Daoy (cell line): Measurements from ENCODE around the gene PRRT1B. TPM values are rescaled to one million over a fixed set of nuclear protein-coding genes. Genes with fewer than 3 reads are reported as not detected.
"Not testable (repeated sequence)": the region's sequence is repeated elsewhere in the genome, so short reads cannot be mapped to it uniquely, and the experiment has no call there.

Experiments
- DNase-seq: peaks from one replicate; pipeline ENCODE4 v3.0.0-alpha.2; 2015; ENCODE audit warnings: low read depth
- total RNA-seq: library from RNA; depleted of rRNA; stranded (reverse); fragments of >200 nt; shearing (Covaris generic); gene quantifications from 2 replicates; pipeline ENCODE4 v1.2.3, GENCODE V29; 2014

Gene PRRT1B
- total RNA-seq, 1 experiment from 2014 or later = not detected

DNA sequence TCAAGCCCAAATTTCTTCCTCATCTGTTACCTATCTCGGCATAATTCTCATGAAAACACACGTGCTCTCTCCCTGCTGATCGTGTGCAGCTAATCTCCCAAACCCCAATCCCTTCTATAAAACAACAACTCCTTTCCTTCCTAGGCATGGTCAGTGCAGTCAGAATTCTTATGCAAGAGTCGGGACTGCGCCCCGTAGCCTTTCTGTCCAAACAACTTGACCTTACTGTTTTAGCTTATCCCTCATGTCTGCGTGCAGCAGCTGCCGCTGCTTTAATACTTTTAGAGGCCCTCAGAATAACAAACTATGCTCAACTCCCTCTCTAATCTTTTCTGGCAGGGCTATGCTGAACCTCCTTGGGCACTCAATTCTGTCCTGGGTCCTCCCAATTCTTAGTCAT, 5.1 kb downstream of the PRRT1B start:
- DNase-seq = not testable (repeated sequence)

GRCh38 chr9:131552030-131552429, 6.7 kb downstream of the PRRT1B start:
- DNase-seq = no peak

- DNase-seq = no peak
Observed at GRCh38 chr9:131554087-131554842, 8.9 kb downstream of the PRRT1B start.

DNA sequence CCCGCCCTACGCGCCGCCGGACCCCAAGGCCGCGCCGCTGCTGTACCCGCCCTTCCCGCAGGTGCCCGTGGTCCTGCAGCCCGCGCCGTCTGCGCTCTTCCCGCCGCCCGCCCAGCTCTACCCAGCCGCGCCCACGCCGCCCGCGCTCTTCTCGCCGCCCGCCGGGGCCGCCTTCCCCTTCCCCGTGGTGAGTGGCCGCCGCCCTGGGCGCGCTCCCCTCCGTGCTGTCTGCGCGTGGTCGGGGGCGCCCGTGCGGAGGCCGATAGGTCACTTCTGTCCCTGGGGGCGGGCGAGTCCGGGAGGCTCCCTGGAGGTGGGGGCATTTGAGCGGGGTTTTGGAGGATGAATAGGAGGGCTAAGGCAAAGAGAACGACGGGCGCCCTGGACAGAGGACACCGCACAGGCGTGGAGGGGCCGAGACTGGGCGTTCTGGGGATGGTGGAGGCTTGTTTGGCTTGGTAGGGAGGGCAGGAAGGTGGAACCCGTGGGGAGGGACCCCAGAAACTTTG, 9.6 kb downstream of the PRRT1B start:
- DNase-seq = no peak

DNA sequence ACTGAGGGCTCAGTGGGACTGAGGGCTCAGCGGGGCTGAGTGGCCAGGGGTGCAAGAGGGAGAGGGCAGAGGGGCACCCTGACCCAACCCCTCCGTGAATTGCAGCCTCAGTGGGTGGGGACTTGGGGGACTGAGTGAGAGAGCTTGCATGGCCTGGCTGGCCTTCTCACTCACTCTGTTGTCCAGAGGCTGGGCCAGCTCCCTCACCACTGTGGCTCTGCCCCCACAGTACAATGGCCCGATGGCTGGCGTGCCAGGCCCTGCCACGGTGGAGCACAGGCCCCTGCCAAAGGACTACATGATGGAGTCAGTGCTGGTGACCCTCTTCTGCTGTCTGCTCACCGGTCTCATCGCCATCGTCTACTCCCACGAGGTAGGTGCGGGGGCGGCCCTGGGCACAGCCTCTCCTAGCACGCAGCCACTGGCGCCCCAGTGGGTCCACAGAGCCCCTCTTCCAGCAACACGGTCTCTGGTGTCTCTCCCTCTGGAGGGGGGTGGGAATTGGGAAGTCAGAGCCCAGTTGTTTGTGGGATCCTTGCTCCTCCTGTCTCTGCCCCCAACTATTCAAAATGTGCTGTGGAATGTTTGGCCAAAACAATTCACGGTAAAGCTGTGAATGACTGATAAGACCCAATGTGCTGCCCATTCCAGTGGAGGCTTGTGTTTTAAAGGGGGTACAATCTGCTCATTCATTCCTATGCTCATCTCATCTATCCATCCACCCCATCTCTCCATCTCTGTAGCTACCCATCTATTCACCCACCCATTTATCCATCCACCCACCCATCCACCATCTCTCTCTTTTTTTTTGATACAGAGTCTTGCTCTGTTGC, 10.7 kb downstream of the PRRT1B start:
- no peak for DNase-seq

- no peak for DNase-seq
Observed at GRCh38 chr9:131557855-131558548, 12.7 kb downstream of the PRRT1B start.

DNA sequence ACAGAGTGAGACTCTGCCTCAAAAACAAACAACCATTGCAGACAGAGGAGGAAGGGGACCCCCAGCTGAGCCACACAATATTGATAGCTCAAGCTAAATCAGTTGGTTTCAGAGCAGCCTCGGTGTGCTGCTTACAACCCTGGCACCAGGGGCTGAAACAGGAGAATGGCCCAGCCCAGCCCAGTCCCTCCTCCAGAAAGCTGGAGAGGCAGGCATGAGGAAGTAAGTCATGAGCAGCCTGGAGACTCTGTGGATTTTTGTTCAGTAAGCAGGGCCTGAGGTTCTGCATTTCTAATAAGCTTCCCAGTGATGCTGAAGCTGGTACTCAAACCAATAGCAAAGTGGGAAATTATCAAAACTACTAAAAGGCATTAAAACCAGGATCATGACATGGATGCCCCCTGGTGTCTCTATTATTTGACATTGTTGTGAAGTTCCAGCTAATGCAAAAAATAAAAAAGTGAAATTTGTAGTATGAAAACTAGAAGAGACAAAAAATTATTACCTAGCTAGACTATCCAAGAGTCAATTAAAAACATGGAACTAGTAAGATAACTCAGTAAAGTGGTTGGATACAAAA, 14.2 kb downstream of the PRRT1B start:
- DNase-seq = no peak

- peak; percentile 37 for DNase-seq
Observed at GRCh38 chr9:131562032-131562959, 17.0 kb downstream of the PRRT1B start.

DNA sequence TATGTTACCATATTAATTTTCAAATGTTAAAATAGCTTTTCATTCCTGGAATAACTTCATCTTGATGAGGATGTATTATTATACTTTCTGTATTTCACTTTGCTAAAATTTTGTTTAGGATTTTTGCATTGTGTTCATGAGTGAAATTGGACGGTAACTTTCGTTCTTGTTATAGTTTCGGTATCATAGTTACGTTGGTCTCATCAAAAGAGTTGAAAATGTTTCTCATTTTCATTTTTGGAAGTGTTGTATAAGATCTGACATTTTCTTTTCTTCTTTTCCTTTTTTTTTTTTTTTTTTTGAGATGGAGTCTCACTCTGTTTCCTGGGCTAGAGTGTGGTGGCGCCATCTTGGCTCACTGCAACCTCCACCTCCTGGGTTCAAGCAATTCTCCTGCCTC, 20.0 kb downstream of the PRRT1B start:
- no peak for DNase-seq

DNA sequence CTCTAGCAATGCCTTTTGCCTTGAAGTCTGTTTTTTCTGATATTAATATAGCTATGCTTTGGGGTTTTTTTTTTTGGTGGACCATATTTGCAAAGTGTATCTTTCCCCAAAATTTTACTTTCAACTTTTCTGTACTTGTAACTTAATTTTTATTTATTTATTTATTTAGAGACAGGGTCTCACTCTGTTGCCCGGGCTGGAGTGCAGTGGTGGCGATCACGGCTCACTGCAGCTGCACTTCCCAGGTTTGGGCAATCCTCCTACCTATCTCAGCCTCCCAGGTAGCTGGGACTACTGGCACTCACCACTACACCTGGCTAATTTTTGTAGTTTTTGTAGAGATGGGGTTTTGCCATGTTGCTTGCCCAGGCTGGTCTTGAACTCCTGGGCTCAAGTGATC, 20.8 kb downstream of the PRRT1B start:
- no peak for DNase-seq

DNA sequence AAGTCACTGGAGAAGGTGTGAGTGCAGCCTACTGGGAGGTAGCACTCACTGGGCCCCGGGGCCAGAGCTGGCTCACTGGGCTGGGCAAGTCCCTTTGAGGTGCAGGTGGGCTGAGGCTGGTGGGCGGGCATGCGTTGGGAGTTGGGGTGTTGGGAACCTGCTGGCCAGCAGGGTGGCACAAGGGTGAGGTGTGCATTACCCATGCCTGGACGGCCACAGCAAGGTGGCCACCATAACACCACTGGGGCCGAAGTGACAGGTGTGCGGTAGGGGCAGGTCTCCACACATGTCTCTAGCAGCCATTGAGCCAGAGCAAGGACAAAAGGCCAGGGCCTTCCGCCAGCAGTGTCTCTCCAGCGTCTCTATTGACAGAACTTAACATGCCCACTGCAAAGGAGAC, 22.6 kb downstream of the PRRT1B start:
- DNase-seq = no peak

DNA sequence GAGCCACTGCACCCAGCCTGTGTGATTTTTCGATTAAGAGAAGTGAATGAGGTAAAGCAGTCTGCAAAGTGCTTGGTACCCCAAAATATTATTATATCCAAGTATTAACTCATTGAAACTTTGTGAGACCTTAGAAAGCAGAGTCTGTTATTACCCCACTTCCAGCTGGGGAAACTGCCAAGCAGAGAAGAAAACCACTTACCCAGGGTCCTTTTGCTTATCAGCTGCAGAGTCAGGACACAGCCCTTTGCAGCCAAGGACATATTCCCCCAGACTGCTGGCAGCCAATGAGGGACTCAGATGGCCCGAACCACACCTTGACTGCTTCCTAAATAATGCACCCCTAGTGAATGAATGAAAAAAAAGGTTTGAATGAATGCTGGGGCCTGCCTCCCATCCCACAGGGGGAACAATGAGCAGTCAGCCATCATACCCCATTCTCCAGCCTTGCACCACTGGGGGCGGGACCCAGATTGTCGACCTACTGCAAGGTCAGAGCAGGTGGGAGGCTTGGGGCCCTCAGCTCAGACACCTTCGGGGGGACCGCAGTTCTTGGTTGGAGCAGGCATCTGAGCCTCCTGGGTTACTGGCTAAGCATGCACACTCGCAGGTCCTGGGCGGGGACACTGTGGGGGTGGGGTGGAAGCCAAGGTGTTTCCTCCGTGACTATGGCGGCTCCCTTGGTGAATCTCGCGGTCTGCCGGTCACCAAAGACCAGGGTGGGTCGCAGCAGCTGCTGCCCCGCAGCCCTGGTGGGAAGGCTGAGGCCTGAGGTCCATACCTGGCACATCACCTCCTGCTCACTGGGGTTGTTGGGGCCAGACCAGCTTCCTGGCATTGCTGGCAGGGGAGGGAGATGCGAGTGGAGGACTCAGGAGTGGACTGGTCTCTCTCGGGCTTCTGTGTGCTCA, 29.7 kb downstream of the PRRT1B start:
- DNase-seq = no peak

DNA sequence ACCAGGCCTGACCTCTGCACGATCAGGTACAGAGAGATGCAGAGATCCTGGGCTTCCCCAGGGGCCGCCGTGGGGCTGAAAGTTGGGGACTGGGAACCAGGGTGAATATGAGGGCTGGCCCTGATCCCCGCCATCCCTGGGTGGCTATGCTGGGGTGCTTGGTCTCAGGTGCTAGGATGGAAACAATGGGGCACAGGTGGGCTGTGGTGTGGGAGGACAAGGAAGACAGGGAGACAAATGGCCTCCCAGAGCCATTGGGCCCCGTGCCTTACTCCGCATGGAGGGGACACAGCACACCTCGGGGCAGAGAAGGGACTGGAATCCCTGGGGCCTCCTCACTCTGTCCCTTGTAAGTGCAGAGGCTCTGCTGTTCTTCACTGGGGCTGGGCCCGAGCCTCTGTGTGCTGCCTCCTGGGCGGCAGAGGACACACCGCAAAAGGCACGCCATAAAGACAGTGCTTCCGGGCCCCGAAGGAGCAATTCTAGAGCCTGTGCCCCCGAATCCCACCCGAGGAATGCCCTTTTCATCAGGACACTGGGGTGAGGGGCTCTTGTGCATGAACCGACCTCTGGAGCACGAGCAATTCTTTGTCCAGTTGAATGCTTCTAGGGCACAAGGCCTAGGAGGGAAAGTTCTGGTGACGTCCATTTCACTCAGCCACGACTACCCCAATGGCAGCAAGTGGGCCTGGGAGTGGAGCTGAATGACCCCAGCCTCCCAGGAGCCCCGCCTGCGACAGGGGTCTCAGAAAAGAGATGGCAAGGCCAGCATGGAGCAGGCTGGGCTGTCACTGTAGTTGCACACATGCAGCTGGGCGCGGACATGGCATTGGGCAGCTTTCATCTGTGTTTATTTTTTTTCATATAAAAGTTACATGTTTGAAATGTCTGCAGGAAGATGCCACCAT, 30.9 kb downstream of the PRRT1B start:
- no peak for DNase-seq

GRCh38 chr9:131577005-131578000, 32.0 kb downstream of the PRRT1B start:
- no peak for DNase-seq

DNA sequence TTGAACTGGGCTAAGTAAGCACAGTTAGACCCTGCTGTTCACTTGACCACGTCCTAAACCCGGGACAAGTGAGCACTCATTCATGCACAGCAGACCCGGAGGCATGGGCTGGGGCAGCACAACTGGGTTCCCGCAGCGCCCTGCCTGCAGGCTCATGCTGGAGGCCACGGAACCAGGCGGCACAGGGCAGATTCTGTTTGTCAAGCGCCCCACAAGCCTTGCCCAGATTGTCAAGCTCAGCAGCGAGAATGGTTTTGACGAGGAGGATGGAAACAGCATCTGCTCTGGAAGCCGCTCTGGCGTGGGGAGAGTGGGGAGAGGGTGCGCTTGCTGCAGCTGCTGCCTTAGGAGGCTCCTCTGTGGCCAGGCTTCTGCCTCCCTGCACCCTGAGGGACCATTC, 32.7 kb downstream of the PRRT1B start:
- DNase-seq = no peak

DNA sequence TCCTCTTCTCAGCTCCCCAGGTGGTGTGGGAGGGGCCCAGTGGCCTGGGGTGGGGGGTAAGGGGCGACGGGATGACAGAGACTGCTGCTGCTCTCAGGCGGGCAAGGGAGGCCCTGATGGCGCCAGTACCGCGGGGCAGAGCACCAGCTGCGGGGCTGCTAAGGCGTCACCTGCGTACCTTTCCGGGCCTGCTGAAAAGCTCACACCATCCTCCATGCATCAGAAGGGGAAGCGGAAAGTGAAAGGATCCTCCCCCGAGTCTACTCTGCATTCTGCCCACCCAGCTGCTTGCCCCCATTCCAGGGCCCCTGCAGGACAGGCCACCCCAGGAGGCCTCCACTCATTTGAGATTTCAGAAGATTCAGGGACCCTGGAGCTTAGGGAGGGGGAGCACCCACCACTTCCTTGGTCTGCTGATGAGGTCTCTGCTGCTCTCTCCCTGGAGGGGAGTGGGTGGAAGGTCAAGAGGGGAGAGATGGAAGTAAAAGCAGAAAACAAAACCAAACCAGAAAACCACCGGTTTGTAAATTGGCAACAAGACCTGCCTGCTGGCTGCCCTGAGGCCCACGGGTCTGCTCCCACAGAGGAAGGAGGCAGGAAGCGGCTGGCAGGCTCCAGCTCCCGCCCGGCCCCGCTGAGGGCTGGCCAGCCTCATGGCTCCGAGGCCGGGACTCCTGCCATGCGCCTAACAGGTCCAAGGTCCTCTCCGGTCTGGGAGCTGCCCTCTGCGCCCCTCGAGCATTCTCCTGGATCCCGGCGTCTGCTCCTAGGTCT, 33.6 kb downstream of the PRRT1B start:
- DNase-seq = no peak

- no peak for DNase-seq
Observed at GRCh38 chr9:131579789-131580211, 34.5 kb downstream of the PRRT1B start.
